Activated effector memory CD4-positive, alpha-beta T cell treated with Interleukin-2 at 50 U/mL for 16 hours (primary cell): ENCODE results near the gene PHAX.
"Not testable (repeated sequence)": the region's sequence is repeated elsewhere in the genome, so short reads cannot be mapped to it uniquely, and the experiment has no call there.

Experiments
- DNase-seq: peaks from one replicate; pipeline ENCODE4 v3.0.0-alpha.2; 2020

Gene PHAX

DNA sequence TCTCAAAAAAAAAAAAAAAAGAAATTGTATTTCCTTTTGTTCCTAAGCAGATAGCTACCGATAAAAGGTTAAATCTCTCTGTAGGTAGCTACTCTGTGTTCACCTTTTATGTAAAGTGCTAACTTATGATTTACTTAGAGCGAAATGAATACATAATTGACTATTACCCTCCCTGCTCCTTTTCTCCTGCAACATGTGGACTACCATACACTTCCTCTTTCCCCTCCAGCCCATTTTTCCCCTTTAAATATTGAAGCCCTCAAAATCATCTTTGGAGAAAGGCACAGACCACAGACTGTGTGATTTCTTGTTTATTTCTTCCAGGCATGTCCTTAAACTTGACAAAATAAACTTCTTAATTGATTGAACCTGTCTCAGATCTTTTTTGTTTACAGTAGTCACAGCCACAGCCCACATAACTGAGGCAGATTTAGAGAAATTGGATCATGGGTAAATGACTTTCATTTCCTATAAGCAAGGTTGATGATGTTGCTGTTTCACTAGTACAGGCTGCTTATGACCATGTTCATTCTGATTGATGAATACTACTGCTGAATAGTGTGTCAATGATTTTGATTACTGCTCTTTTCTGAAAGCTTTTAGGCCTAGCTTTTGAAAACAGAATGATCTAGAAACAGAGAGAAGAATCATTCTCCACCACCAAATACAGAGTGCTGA lies 59.2 kb downstream of the PHAX start:
- no peak for DNase-seq

- no peak for DNase-seq
Measured at GRCh38 chr5:126664586-126664985, 63.8 kb downstream of the PHAX start.

GRCh38 chr5:126670109-126670508 lies 69.4 kb downstream of the PHAX start:
- not testable (repeated sequence) for DNase-seq

DNA sequence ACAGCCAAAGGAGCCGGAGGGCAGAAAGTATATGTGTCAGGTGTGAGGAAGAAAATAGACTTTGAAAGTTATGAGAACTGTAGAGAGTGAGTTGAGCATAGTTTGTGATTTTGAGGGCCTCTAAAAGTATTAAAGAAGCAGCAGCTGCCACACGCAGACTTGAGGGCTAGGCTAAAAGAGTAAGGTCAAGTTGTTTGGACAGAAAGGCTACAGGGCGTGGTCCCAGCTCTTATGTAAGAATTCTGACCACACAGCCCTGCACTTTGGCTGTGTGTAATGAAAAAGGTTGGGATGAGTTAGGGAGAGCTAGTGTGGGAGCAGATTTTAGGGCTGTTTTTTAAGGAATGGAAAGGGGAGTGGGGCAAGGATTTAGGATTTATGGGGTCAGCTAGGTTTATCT lies 70.9 kb downstream of the PHAX start:
- not testable (repeated sequence) for DNase-seq

GRCh38 chr5:126673477-126673876 lies 72.7 kb downstream of the PHAX start:
- DNase-seq: no peak

DNA sequence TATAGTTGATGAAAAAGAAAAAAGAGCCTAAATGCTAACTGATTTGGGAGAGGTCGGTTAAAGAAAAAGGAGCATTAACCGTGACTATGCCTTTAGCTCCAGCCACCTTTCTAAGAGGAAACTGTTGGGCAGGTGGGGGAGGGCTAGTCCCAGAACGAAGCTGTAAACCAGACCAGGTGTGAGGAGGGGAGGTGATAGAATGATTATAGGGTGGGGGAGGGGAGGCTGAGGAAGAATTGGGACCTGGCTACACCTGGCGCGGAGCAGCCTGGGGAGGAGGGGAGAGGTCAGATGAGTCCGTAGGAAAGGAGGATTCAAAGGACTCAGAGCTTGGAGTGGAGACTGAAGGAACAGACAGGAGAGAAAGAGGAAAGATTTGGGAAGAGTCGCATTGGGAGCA lies 73.4 kb downstream of the PHAX start:
- DNase-seq: no peak

DNA sequence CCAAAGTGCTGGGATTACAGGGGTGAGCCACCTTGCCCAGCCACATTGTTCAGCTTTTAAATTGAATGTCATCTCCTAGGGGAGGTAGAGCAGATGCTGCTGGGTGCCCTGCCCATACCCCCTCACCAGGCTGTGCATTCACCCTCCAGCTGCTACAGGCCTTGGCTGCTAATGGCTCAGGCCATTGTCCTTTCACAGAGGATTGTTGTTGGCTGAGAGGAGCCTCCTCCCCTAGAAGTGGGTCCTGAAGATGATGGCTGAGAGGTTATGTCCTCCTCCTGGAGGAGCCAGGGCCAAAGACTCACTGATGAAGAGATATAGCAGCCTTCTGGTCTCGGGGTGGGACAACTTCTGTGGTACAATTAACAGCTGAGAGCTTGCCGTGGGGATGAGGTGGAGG lies 74.6 kb downstream of the PHAX start:
- no peak for DNase-seq

DNA sequence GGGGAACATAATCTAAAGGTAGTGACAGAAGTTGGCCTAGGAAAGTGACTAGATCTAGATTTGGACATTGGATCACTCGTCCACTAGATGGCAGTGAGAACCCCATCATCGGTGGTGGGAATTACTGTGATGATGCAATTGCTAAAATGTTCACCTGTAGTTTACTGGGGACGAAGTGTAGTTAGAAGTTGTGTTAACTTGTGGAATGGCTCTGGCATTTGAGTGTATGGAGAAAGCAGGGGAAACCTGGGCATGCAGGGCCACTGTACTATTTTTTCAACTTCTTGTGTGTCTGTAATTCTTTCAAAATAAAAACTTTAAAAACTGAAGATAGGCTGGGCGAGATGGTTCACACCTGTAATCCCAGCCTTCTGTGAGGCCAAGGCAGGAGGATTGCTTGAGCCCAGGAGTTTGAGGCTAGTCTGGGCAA lies 75.5 kb downstream of the PHAX start:
- DNase-seq: peak; percentile 44
